PC-9 (cell line): Measurements from ENCODE around the gene UBAP1. TPM values are rescaled to one million over a fixed set of nuclear protein-coding genes. Genes with fewer than 3 reads are reported as not detected.

Experiments used
- BruUV-seq: library from RNA; stranded (reverse); fragments of 400-500 nt; replicated peaks from 2 replicates; lab custom pipeline; 2021; lab: Mats Ljungman, UMichigan
- CTCF ChIA-PET: fragments of 300-600 bp; sonication (Branson Sonifier 250); formaldehyde crosslinking; loops from one replicate; lab custom pipeline; 2022; ENCODE audit warnings: antibody characterized with exemption; lab: Charles Lee
- POLR2A ChIA-PET: fragments of 300-600 bp; sonication (Branson Sonifier 250); formaldehyde crosslinking; loops from one replicate; lab custom pipeline; 2022; ENCODE audit warnings: antibody characterized with exemption; ENCODE audit not compliant: unreplicated experiment; lab: Charles Lee
- DNase-seq, 2 experiments: peaks; one replicate each; pipeline versions ENCODE4 v3.0.0 to v3.0.0-alpha.2; 2015 to 2022; ENCODE audit warnings: mixed read lengths in 1 of 2
- H2AFZ ChIP-seq: fragments of 200-600 bp; sonication (generic); 2 replicates; pipeline ENCODE4 v1.8.1; 2017; ENCODE audit warnings: antibody characterized with exemption
- H3F3A ChIP-seq: fragments of 200-600 bp; sonication (generic); 2 replicates; pipeline ENCODE4 v1.8.1; 2017; ENCODE audit warnings: antibody characterized with exemption, mild to moderate bottlenecking, low read depth; ENCODE audit not compliant: insufficient read depth
- H3K27ac ChIP-seq: fragments of 200-600 bp; sonication (generic); 2 replicates; pipeline ENCODE4 v1.6.1; 2016; ENCODE audit warnings: mixed run types
- H3K27me3 ChIP-seq: fragments of 200-600 bp; sonication (generic); 2 replicates; pipeline ENCODE4 v1.6.1; 2016; ENCODE audit warnings: low read depth, mixed run types; ENCODE audit not compliant: insufficient read depth
- H3K36me3 ChIP-seq: fragments of 200-600 bp; sonication (generic); 2 replicates; pipeline ENCODE4 v1.6.1; 2016; ENCODE audit warnings: low read depth, mixed run types
- H3K4me1 ChIP-seq: fragments of 200-600 bp; sonication (generic); replicated peaks from 2 replicates; pipeline ENCODE4 v1.6.1; 2016; ENCODE audit warnings: mixed run types; ENCODE audit not compliant: insufficient read depth
- H3K4me2 ChIP-seq: fragments of 200-600 bp; sonication (generic); 2 replicates; pipeline ENCODE4 v1.6.1; 2017; ENCODE audit warnings: mixed run types
- H3K4me3 ChIP-seq: fragments of 200-600 bp; sonication (generic); 2 replicates; pipeline ENCODE4 v1.6.1; 2016; ENCODE audit warnings: mixed run types
- H3K79me2 ChIP-seq: fragments of 200-600 bp; sonication (generic); 2 replicates; pipeline ENCODE4 v1.6.1; 2017; ENCODE audit warnings: low read depth, mixed run types
- H3K9me2 ChIP-seq: fragments of 200-600 bp; sonication (generic); 2 replicates; pipeline ENCODE4 v1.8.1; 2017; ENCODE audit warnings: mild to moderate bottlenecking; ENCODE audit not compliant: insufficient read depth
- H3K9me3 ChIP-seq: fragments of 200-600 bp; sonication (generic); 2 replicates; pipeline ENCODE4 v1.8.1; 2016; ENCODE audit warnings: low read depth; ENCODE audit not compliant: insufficient read depth
- H4K20me1 ChIP-seq: fragments of 200-600 bp; sonication (generic); 2 replicates; pipeline ENCODE4 v1.8.1; 2017; ENCODE audit not compliant: insufficient read depth
- CTCF ChIP-seq: fragments of 200-600 bp; sonication (generic); conservative IDR thresholded peaks from 2 replicates; pipeline ENCODE4 v1.6.1; 2017; ENCODE audit warnings: mixed run types, antibody characterized with exemption, mild to moderate bottlenecking, moderate library complexity
- EZH2 ChIP-seq: fragments of 200-600 bp; sonication (generic); IDR thresholded peaks from 2 replicates; pipeline ENCODE4 v1.8.0; 2017; ENCODE audit warnings: antibody characterized with exemption, low read depth
- intact Hi-C: fragments of 100-400 bp; cut with micrococcal nuclease; formaldehyde crosslinking; loops from one replicate; pipeline ENCODE4 v1.10.0; 2022; ENCODE audit not compliant: unreplicated experiment
- total RNA-seq: library from RNA; stranded (reverse); gene quantifications from 2 replicates; pipeline ENCODE4 v1.2.3, GENCODE V29; 2021

Gene UBAP1
- total RNA-seq, 1 experiment from 2014 or later, result 33.8 TPM

- TF ChIP-seq CTCF (no peak), EZH2 (no peak)
- BruUV-seq, result no TSS peak
Measured at GRCh38 chr9:34140853-34141252, 38.0 kb upstream of the UBAP1 start.

GRCh38 chr9:34143116-34143515 is 35.7 kb upstream of the UBAP1 start:
- Histone ChIP-seq H3K27ac (no peak overlapping the region), H3K9me3 (no peaks in the 10 kb centered on the region), H3K4me2 (no peak overlapping the region), H2AFZ (no peak overlapping the region), H3K27me3 (no peaks in the 10 kb centered on the region), H4K20me1 (no peaks in the 10 kb centered on the region), H3K4me3 (no peak overlapping the region), H3K9me2 (no peaks in the 10 kb centered on the region), H3K36me3 (no peaks in the 10 kb centered on the region), H3F3A (peaks cover 3% of the 10 kb centered on the region; the same call in 1 of the 2 replicates), H3K79me2 (no peaks in the 10 kb centered on the region), H3K4me1 (0 out of 2 replicates have a peak, but pooled peaks cover 4% of the 10 kb centered on the region)
- POLR2A ChIA-PET, result no interaction called here
- CTCF ChIA-PET, result interaction anchor here (0.6 kb wide), 1 partner anchor 107 kb away, joined by 3 read pairs; no protein-coding TSS in a partner anchor
- no peak for DNase-seq
- no TSS peak for BruUV-seq
- intact Hi-C loops, result no loop called here
- TF ChIP-seq EZH2 (no peak), CTCF (no peak)

More at GRCh38 chr9:34140853-34141252, 38.0 kb upstream of the UBAP1 start:
- no peaks in the 10 kb centered on the region for H3K27me3 ChIP-seq
- no peaks in the 10 kb centered on the region for H3K9me3 ChIP-seq
- H2AFZ ChIP-seq, result no peak overlapping the region
- H3K27ac ChIP-seq, result no peak overlapping the region
- no peak overlapping the region for H3K4me2 ChIP-seq
- 0 out of 2 replicates have a peak, but pooled peaks cover 4% of the 10 kb centered on the region for H3K4me1 ChIP-seq
- no peaks in the 10 kb centered on the region for H3K36me3 ChIP-seq
- peaks cover 3% of the 10 kb centered on the region; the same call in 1 of the 2 replicates for H3F3A ChIP-seq
- H4K20me1 ChIP-seq, result no peaks in the 10 kb centered on the region
- no peaks in the 10 kb centered on the region for H3K9me2 ChIP-seq
- DNase-seq, result no peak
- POLR2A ChIA-PET, result interaction anchor here (0.7 kb wide), 1 partner anchor 200 kb away, joined by 6 read pairs; no protein-coding TSS in a partner anchor
- intact Hi-C loops, result no loop called here
- H3K79me2 ChIP-seq, result no peaks in the 10 kb centered on the region
- H3K4me3 ChIP-seq, result no peak overlapping the region
- CTCF ChIA-PET, result no interaction called here

GRCh38 chr9:34145165-34145564 is 33.7 kb upstream of the UBAP1 start:
- no peaks in the 10 kb centered on the region for H3K36me3 ChIP-seq
- ChIA-PET CTCF (no interaction called here), POLR2A (interaction anchor here (0.6 kb wide), 1 partner anchor 19 kb away, joined by 4 read pairs; no protein-coding TSS in a partner anchor)
- H3K4me1 ChIP-seq, result 0 out of 2 replicates have a peak, but pooled peaks cover 4% of the 10 kb centered on the region
- intact Hi-C loops, result no loop called here
- peaks cover 3% of the 10 kb centered on the region; the same call in 1 of the 2 replicates for H3F3A ChIP-seq
- no peaks in the 10 kb centered on the region for H3K9me3 ChIP-seq
- TF ChIP-seq CTCF (no peak), EZH2 (no peak)
- BruUV-seq, result no TSS peak
- H3K27ac ChIP-seq, result no peak overlapping the region
- DNase-seq, result peak; percentile 12 to 61
- H4K20me1 ChIP-seq, result no peaks in the 10 kb centered on the region
- no peaks in the 10 kb centered on the region for H3K79me2 ChIP-seq
- H3K4me3 ChIP-seq, result no peak overlapping the region
- H3K4me2 ChIP-seq, result no peak overlapping the region
- no peaks in the 10 kb centered on the region for H3K9me2 ChIP-seq
- no peaks in the 10 kb centered on the region for H3K27me3 ChIP-seq
- H2AFZ ChIP-seq, result no peak overlapping the region
